GM12872 (cell line): ENCODE data around the gene USP43.

ENCODE experiments used
- CTCF ChIP-seq: IDR thresholded peaks from 3 replicates; pipeline ENCODE4 v1.5.1; 2011; ENCODE audit warnings: low read depth, mild to moderate bottlenecking, low read length, moderate library complexity; ENCODE audit not compliant: insufficient read depth

Gene USP43

GRCh38 chr17:9702914-9703780 is 57.8 kb downstream of the USP43 start:
- no peak for TF ChIP-seq CTCF

DNA sequence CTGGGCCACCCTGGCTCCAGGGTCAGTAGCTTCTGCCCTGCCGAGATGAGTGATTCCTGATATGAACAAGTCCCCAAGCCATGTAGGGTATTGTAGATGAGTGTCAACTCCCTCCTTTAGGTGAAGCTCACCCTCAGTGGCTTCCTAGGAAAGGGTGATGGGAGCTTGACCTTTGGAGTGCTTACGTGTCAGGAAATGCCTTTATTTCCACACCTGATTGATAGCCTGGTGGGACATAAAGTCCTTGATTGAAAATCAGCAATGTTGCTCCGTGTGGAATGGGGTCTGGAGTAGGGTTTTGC is 58.4 kb downstream of the USP43 start:
- no peak for TF ChIP-seq CTCF

DNA sequence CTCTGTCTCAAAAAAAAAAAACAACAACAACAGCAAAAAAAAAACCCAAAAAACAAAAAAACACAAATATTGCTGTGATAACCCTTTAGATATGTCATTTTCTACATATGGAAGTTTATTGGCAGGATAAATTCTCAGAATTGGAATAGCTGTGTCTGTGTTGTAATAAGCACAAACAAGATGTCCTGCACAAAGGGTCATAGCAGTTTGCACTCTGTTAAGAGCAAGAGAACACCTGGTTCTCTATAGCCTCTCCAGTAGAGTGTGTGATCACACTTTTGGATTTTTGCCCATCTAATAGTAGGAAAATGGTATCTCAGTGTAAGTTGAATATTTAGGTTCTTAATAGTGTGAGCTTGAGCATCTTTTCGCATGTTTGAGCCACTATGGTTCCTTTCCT is 60.4 kb downstream of the USP43 start:
- no peak for TF ChIP-seq CTCF

GRCh38 chr17:9707948-9708347 is 62.6 kb downstream of the USP43 start:
- TF ChIP-seq CTCF = no peak

- no peak for TF ChIP-seq CTCF
These were observed 69.5 kb downstream of the USP43 start for GRCh38 chr17:9714801-9715200.

DNA sequence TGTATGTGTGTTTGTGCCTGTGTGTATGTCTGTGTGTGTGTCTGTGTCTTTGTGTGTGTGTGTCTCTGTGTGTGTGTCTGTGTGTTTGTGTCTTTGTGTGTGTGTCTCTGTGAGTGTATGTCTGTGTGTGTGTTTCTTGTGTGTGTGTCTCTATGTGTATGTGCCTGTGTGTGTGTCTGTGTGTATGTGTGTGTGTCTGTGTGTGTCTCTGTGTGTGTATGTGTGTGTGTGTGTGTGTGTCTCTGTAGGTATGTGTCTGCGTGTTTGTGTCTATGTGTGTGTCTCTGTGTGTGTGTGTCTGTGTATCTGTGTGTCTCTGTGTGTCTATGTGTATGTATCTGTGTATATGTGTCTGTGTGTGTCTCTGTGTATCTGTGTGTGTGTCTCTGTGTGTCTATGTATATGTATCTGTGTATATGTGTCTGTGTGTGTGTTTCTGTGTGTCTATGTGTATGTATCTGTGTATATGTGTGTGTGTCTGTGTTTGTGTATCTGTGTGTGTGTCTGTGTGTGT is 70.2 kb downstream of the USP43 start:
- no peak for TF ChIP-seq CTCF

GRCh38 chr17:9725575-9725974 is 80.3 kb downstream of the USP43 start:
- TF ChIP-seq CTCF = no peak
